Neural progenitor cell (in vitro differentiated cells): ENCODE results near the gene PRR16.

Experiments used
- EZH2 ChIP-seq: fragments of 200-600 bp; sonication (generic); IDR thresholded peaks from 2 replicates; pipeline ENCODE4 v1.6.1; 2017; ENCODE audit warnings: antibody characterized with exemption, mild to moderate bottlenecking, moderate library complexity
- TF ChIP-seq, protein P1 (sequence below): fragments of 200-600 bp; sonication (generic); IDR thresholded peaks from 2 replicates; pipeline ENCODE4 v1.5.1; 2017; ENCODE audit warnings: antibody characterized with exemption, mild to moderate bottlenecking

DNA sequence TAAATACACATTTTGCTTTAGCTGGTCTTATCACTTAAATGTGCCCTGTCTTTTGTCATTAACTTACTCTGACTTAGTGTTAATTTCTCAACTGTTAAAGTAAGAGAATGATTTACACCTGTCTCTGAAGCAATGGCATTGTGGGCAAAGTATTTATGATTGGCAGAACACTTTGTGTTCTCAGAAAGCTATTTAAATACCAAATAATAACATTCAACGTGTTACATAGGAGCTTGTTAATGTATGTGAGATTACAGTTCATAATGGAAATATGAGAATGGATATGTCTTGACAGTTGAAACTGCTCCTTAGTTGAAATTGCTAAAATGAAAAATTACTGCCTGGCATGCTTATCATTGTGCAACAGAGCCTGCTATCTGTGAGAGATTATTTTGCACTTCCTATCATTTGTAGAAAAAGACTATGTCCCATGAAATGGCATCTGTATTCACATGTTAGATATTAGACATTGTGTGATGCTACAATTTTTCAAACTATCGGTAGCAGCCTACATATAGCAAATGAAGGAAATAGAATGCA lies 46.1 kb downstream of the PRR16 start:
- TF ChIP-seq, protein P1, sequence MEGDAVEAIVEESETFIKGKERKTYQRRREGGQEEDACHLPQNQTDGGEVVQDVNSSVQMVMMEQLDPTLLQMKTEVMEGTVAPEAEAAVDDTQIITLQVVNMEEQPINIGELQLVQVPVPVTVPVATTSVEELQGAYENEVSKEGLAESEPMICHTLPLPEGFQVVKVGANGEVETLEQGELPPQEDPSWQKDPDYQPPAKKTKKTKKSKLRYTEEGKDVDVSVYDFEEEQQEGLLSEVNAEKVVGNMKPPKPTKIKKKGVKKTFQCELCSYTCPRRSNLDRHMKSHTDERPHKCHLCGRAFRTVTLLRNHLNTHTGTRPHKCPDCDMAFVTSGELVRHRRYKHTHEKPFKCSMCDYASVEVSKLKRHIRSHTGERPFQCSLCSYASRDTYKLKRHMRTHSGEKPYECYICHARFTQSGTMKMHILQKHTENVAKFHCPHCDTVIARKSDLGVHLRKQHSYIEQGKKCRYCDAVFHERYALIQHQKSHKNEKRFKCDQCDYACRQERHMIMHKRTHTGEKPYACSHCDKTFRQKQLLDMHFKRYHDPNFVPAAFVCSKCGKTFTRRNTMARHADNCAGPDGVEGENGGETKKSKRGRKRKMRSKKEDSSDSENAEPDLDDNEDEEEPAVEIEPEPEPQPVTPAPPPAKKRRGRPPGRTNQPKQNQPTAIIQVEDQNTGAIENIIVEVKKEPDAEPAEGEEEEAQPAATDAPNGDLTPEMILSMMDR, result no peak
- no peak for TF ChIP-seq EZH2
